Esophagus (tissue), 2 donors: Measurements from ENCODE around the gene PLEKHH3. TPM values are rescaled to one million over a fixed set of nuclear protein-coding genes. Genes with fewer than 3 reads are reported as not detected.
"Not testable (repeated sequence)": the region's sequence is repeated elsewhere in the genome, so short reads cannot be mapped to it uniquely, and the experiment has no call there.

Experiments
- H3K27ac ChIP-seq, 2 donors: one replicate each; pipeline ENCODE4 v1.5.1; 2013; ENCODE audit warnings: low read depth in 2 of 2, mild to moderate bottlenecking in 2 of 2, inconsistent platforms in 1 of 2, low read length in 1 of 2, moderate library complexity in 1 of 2
- H3K27me3 ChIP-seq, 2 donors: one replicate each; pipeline ENCODE4 v1.6.1; 2013; ENCODE audit warnings: low read length in 2 of 2, control low read depth in 1 of 2, mild to moderate bottlenecking in 1 of 2; ENCODE audit not compliant: insufficient read depth in 2 of 2, control insufficient read depth in 1 of 2
- H3K36me3 ChIP-seq, 2 donors: one replicate each; pipeline ENCODE4 v1.6.1; 2013; ENCODE audit warnings: low read length in 1 of 2; ENCODE audit not compliant: control insufficient read depth in 2 of 2, insufficient read depth in 2 of 2
- H3K4me1 ChIP-seq, 2 donors: one replicate each; pipeline ENCODE4 v1.6.1; 2013; ENCODE audit warnings: low read length in 1 of 2; ENCODE audit not compliant: control insufficient read depth in 2 of 2, insufficient read depth in 2 of 2
- H3K4me3 ChIP-seq, 2 donors: one replicate each; pipeline ENCODE4 v1.5.1; 2013; ENCODE audit warnings: low read length in 2 of 2, mild to moderate bottlenecking in 2 of 2, low read depth in 1 of 2, moderate library complexity in 1 of 2
- H3K9me3 ChIP-seq, 2 donors: one replicate each; pipeline ENCODE4 v1.6.1; 2013; ENCODE audit warnings: mild to moderate bottlenecking in 2 of 2, low read depth in 1 of 2, low read length in 1 of 2, moderate library complexity in 1 of 2; ENCODE audit not compliant: control insufficient read depth in 2 of 2, insufficient read depth in 1 of 2
- WGBS, 2 donors: extraction: QIAGEN DNeasy Blood & Tissue Kit; methylation state at CpG; one replicate each; pipeline ENCODE4 v1.1.7; 2013; 5-methylcytosine and 5-hydroxymethylcytosine counted together
- polyA plus RNA-seq, 2 donors: library from polyadenylated mRNA; stranded (reverse); fragments of 200-250 nt; gene quantifications; one replicate each; pipeline ENCODE4 v1.2.3, GENCODE V29; 2013
- donor health status: healthy with polysubstance abuse.
- donor health status: Bipolar disorder and iron deficiency.

PLEKHH3 gene
- polyA plus RNA-seq, 2 donors: 49.4 to 84.6 TPM

DNA sequence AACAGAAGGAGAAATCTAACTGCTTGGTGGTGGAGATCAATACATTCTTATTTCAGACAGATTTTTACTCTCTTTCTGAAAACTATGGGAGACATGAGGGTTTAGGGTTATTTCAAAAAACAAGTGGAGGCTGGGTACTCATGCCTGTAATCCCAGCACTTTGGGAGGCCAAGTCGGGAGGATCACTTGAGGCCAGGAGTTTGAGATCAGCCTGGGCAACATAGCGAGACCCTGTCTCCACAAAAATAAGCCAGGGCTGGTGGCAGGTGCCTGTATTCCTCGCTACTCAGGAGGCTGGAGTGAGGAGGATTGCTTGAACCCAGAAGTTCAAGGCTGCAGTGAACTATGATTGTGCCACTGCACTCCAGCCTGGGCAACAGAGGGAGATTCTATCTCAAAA is 54.8 kb downstream of the PLEKHH3 start:
- not testable (repeated sequence) for H3K4me1 ChIP-seq, H3K27me3 ChIP-seq, H3K4me3 ChIP-seq, H3K27ac ChIP-seq, H3K9me3 ChIP-seq, H3K36me3 ChIP-seq
- 88 to 93% methylated on average over 3 of the region's 3 CpGs for WGBS, 2 donors

DNA sequence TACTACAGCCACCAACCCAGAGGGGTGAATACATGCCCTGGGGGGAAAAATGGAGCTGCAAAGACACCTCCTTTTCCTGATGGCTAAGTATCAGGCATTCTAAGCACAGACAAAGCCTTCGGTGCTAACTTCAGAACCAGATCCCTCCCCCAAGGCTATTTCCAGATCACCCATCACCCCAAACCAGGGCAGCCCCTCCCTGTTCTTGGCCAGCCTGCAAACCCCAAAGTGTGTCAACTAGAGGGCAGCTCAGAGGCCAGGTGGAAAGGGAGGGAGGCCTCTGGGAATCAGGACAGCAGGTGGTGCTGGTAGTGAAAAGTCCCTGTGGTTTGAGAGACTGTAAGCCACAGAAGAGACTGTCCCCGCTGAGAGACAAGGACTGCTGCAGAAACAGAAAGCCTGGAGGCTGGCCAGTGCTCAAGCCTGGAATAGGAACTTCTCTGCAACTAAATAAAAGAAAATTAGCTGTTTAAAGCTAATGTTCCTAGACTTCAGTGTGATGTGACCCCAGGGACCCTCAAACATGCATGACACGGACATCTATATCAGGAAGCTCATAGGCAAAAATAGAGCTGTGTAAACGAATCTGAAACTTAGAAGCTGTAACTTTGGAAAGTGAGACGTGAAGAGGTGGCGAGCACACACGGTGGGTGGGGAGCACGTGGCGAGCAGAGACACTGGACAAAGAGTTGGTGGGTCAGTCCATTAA is 58.2 kb downstream of the PLEKHH3 start:
- peaks cover 16% of the 10 kb centered on the region in 2 donors for H3K36me3 ChIP-seq
- no peaks in the 10 kb centered on the region for H3K4me1 ChIP-seq
- no peaks in the 10 kb centered on the region for H3K9me3 ChIP-seq
- H3K27ac ChIP-seq: peak overlapping the region in 1 of 2 donors; percentile 78
- WGBS, 2 donors: 42 to 47% methylated on average over 9 of the region's 9 CpGs
- no peaks in the 10 kb centered on the region for H3K27me3 ChIP-seq
- no peak overlapping the region for H3K4me3 ChIP-seq

DNA sequence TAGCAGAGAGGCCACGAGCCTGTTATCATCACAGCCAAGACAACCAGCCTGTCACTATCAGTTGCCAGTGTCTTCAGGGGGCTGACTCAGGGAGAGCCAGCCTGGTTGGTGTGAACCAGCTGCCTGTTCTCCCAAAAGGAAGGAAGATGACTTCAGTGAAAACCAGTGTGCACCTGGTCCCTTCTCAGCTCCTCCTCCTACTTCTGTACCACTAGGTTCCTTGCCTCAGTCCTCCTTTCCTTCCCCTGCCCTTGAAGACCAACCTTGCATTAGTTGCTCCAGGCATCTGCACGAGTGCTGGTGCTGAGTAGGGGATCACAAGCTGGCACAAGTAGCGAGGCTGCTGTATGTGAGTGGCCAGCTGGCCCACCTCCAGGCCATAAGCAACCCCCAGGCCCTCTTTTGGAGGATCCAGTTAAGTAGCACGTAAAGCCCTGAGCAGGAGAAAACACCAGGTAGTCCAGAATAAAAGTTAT is 58.8 kb downstream of the PLEKHH3 start:
- Histone ChIP-seq H3K27ac (peak overlapping the region in 1 of 2 donors; percentile 78), H3K4me1 (no peaks in the 10 kb centered on the region), H3K9me3 (no peaks in the 10 kb centered on the region), H3K4me3 (no peak overlapping the region), H3K36me3 (peaks cover 19 to 21% of the 10 kb centered on the region in 2 donors), H3K27me3 (no peaks in the 10 kb centered on the region)
- WGBS, 2 donors: 36 to 40% methylated on average over 4 of the region's 4 CpGs

Other genes with a start within 250 kb of the PLEKHH3 start
- 10 to 100 TPM; 27.0 to 27.5 TPM for gene ATP6V0A1, start 218.1 kb downstream of the PLEKHH3 start, polyA plus RNA-seq
- gene NAGLU, start 140.8 kb downstream of the PLEKHH3 start, polyA plus RNA-seq: 10 to 100 TPM; 17.6 to 18.8 TPM
- gene HSD17B1, start 124.1 kb downstream of the PLEKHH3 start, polyA plus RNA-seq: 1 to 10 TPM; 4.0 to 9.0 TPM
- gene COASY, start 114.8 kb downstream of the PLEKHH3 start, polyA plus RNA-seq: 10 to 100 TPM; 58.2 to 62.1 TPM
- gene MLX, start 109.9 kb downstream of the PLEKHH3 start, polyA plus RNA-seq: 10 to 100 TPM; 36.8 to 38.3 TPM
- 1 to 10 TPM; 6.4 to 7.2 TPM for gene PSMC3IP, start 99.3 kb downstream of the PLEKHH3 start, polyA plus RNA-seq
- 10 to 100 TPM; 15.3 to 28.5 TPM for gene RETREG3, start 67.6 kb downstream of the PLEKHH3 start, polyA plus RNA-seq
- gene TUBG1, start 67.3 kb downstream of the PLEKHH3 start, polyA plus RNA-seq: 10 to 100 TPM; 27.2 to 49.9 TPM
- gene TUBG2, start 17.7 kb downstream of the PLEKHH3 start, polyA plus RNA-seq: 10 to 100 TPM in 1 of 2 donors, 1 to 10 TPM in 1; 7.6 to 12.0 TPM
- under 1 TPM; 0.22 to 0.42 TPM for gene CCR10, start 4.8 kb upstream of the PLEKHH3 start, polyA plus RNA-seq
- 1 to 10 TPM; 1.3 to 1.5 TPM for gene CNTNAP1, start 5.5 kb upstream of the PLEKHH3 start, polyA plus RNA-seq
- gene EZH1, start 68.0 kb upstream of the PLEKHH3 start, polyA plus RNA-seq: 10 to 100 TPM; 15.6 to 19.8 TPM
- gene RAMP2, start 84.2 kb upstream of the PLEKHH3 start, polyA plus RNA-seq: 10 to 100 TPM in 1 of 2 donors, 1 to 10 TPM in 1; 7.5 to 13.5 TPM
- gene VPS25, start 96.5 kb upstream of the PLEKHH3 start, polyA plus RNA-seq: 100 to 1,000 TPM in 1 of 2 donors, 10 to 100 TPM in 1; 42.8 to 123 TPM
- 10 to 100 TPM in 1 of 2 donors, 1 to 10 TPM in 1; 6.7 to 12.8 TPM for gene WNK4, start 103.6 kb upstream of the PLEKHH3 start, polyA plus RNA-seq
- gene COA3, start 121.7 kb upstream of the PLEKHH3 start, polyA plus RNA-seq: 100 to 1,000 TPM in 1 of 2 donors, 10 to 100 TPM in 1; 89.9 to 185 TPM
- under 1 TPM; 0.18 TPM for gene CNTD1, start 121.9 kb upstream of the PLEKHH3 start, polyA plus RNA-seq
- 10 to 100 TPM; 29.1 to 53.9 TPM for gene BECN1, start 147.3 kb upstream of the PLEKHH3 start, polyA plus RNA-seq
- 10 to 100 TPM; 24.8 to 69.3 TPM for gene PSME3, start 156.4 kb upstream of the PLEKHH3 start, polyA plus RNA-seq
- under 1 TPM; 0.24 to 0.86 TPM for gene AOC2, start 167.6 kb upstream of the PLEKHH3 start, polyA plus RNA-seq
- gene AOC3, start 174.2 kb upstream of the PLEKHH3 start, polyA plus RNA-seq: 10 to 100 TPM in 1 of 2 donors, 1 to 10 TPM in 1; 9.7 to 25.3 TPM
- gene G6PC1, start 223.8 kb upstream of the PLEKHH3 start, polyA plus RNA-seq: not detected